Measurements from ENCODE around the gene ANKRD53.
"Not testable (repeated sequence)": the region's sequence is repeated elsewhere in the genome, so short reads cannot be mapped to it uniquely, and the experiment has no call there.

The ANKRD53 gene

GRCh38 chr2:70992945-70993853, 14.8 kb downstream of the ANKRD53 start:
- no peak for DNase-seq

- DNase-seq = no peak
Observed at GRCh38 chr2:70994009-70994698, 15.7 kb downstream of the ANKRD53 start.

DNA sequence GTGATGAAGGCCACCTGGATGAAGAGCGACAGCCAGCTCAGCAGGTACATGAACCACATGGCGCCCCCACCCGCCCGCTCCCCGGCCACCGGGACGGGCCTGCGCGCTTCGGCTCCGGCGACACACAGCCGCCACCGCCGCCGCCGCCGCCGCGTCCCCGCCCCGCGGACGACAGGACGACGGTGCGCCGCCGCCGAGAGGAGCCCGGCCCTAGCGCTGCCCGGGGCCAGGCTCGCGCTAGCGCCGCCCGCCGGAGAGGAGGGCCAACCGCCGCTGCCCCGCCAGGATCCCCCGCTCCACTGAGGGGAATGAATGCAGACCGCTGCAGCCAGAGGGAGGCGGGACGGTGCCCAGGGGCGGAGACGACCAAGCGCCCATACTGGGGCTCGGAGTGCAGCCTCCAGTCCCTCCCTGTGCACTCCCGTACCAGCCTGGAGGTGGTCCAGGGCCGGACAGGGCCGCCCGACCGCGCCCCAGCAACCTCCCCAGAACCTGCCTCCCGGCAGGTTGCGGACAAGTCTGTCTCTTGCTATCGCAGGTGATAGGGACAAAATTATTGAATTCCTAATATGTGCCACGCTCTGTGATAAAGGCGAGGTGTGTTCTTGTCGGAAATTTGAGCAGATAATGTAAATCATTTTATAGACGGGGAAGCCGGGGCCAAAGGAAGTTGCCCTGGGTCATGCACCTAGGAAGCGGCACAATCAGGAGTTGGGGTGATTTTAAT, 16.4 kb downstream of the ANKRD53 start, which contains the start of gene TEX261:
Gene TEX261 (minus strand): TSS at position 175 of the 727 bp plus-strand sequence. CDS start 116 bp downstream, at position 59.
- DNase-seq = peak; percentile 75 to 92

DNA sequence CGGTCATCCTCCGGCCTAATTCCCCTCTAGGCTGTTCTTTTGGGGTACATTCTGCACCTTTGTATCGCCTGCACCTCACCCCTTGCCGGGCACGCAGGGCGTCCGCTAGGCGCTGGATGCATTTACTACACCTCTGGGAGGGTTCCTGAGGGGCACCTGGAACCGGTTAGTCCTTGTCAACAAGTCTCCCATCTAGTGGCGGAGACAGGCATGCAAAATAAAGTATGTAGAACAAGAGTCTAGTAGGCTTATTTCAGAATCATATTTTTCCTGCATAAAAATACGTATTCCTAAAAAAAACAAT, 16.9 kb downstream of the ANKRD53 start:
- peak; percentile 47 to 74 for DNase-seq

DNA sequence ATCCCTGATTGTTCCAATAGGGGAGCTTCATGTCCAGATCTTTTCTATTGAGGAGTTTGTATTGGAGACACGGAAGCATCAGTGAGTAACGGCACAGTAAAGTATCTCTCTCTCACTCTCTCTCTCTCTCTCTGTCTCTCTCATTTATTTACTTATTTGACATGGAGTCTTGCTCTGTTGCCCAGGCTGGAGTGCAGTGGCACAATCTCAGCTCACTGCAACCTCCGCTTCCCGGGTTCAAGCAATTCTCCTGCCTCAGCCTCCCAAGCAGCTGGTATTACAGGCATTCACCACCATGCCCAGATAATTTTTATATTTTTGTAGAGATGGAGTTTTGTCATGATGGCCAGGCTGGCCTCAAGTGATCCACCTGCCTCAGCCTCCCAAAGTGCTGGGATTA, 20.5 kb downstream of the ANKRD53 start:
- not testable (repeated sequence) for DNase-seq

DNA sequence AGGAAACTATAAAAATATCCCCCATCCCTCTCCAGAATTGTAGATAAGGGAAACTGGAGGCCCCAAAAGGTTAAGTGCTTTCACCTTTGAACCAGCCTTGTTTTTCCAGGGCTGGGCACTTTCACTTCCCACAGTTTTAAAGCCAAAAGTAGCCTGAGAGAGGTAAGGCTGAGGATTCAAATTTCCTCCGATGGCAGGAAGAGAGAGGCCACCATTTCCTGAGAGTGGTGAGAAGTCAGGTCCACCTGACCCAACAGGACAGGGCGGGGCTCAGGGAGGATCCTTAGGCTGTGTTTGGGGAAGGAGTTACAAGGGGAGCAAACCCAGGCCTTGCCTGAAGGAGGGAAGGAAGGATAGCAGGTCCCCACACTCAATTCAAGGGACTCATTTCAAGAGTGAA, 20.9 kb downstream of the ANKRD53 start:
- no peak for DNase-seq

DNA sequence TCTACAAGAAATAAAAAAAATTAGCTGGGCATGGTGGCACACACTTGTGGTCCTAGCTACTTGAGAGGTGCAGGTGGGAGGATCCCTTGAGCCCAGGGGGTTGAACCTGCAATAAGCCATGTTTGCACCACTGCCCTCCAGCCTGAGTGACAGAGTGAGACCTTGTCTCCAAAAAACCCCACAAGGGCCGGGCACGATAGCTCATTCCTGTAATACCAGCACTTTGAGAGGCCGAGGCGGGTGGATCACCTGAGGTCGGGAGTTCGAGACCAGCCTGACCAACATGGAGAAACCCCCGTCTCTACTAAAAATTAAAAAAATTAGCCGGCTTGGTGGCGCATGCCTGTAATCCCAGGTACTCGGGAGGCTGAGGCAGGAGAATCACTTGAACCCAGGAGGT, 21.5 kb downstream of the ANKRD53 start:
- not testable (repeated sequence) for DNase-seq

DNA sequence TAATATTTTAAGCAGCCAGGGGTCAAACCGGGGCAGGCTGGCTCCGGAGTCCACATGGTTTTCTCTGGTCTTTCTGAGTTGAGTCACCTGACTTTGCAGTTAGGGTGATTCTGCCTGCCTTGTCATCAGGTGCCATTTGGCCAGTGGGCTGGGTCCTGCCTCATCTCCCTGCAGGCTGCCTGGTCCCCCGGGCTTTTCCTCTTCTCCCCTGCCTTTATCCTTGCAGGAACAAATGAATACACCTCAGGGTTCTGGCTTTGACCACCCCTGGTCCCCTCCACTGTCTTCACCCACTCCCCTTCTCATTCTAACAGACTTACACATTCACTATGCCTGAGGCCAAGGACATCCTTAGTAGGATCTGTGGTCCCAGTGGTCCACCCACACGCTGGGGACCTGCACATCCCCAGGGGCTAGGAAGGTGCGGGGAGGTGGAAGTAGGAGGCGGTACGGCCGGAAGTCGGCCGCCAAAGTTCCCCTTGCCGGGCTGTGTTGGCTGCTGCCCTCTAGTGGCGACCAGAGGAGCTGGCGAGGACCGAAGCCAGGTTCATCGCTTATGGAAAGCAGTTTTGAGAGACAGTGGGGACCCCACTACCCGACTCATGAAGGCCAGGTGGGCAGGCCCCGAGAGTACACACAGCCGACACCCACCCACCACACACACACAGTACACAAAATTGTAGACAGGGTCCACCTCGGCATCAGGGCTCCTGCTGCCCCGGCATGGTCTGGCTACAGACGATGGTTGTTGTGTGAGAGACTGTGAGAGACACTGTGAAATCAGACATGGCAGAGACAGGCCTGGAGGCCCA, 22.6 kb downstream of the ANKRD53 start:
- DNase-seq = peak; percentile 55 to 62

DNA sequence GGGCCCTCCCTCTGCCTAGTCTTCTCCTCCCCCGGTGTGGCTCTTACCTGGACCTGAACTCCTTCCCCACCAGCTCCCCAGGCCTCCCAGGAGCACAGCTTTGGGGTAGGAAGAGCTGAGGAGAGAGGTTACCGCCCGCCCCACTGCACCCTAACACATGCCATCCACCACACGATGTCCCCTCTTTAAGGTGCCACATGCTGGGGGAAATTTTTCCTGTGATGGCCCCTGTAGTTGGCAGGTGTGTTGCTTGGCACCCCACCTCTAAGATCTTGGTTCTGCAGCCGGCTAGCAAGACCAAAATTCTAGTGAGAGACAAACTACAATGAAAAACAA, 23.1 kb downstream of the ANKRD53 start:
- DNase-seq = no peak

- DNase-seq = no peak
Observed at GRCh38 chr2:71001981-71002570, 23.6 kb downstream of the ANKRD53 start.

- DNase-seq = no peak
Observed at GRCh38 chr2:71003396-71003795, 25.0 kb downstream of the ANKRD53 start.

DNA sequence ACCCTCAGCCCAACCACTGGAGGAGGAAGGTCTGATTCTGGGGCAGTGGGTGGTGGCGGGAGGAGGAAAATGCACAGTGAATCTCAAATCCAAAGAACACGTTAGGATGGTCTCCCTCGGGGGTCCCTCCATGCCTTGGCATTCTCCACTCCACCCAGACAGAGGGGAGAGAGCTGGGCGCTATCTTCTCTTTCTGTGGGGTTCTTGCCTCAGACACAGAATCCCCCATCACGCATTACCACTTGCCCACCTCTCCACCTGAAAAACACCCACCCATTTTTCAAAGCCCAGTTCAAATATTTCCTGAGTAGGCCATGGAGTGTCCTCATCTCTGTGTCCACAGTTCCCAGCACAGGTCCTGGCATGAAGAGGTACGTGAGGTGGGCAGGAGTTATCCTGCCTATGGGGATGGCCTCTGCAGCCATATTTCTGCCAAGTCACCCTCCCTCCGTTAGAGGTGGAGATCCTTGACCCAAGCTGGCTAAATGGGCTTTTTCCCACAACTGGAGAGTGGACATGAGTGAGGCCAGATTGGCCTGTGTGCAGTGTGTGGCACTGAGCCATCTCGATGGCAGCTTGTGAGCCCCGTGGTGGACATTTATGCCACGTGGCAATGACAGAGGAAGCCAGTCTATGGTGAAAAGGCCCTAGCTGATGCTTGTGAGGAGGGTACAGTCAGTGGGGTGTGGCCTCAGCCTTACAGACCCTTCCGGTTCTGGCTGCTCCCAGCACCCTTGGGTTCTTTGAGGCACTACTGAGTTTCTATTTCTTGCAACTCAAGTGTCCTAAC, 25.7 kb downstream of the ANKRD53 start:
- DNase-seq = no peak

GRCh38 chr2:71004857-71005256, 26.4 kb downstream of the ANKRD53 start:
- DNase-seq = no peak

DNA sequence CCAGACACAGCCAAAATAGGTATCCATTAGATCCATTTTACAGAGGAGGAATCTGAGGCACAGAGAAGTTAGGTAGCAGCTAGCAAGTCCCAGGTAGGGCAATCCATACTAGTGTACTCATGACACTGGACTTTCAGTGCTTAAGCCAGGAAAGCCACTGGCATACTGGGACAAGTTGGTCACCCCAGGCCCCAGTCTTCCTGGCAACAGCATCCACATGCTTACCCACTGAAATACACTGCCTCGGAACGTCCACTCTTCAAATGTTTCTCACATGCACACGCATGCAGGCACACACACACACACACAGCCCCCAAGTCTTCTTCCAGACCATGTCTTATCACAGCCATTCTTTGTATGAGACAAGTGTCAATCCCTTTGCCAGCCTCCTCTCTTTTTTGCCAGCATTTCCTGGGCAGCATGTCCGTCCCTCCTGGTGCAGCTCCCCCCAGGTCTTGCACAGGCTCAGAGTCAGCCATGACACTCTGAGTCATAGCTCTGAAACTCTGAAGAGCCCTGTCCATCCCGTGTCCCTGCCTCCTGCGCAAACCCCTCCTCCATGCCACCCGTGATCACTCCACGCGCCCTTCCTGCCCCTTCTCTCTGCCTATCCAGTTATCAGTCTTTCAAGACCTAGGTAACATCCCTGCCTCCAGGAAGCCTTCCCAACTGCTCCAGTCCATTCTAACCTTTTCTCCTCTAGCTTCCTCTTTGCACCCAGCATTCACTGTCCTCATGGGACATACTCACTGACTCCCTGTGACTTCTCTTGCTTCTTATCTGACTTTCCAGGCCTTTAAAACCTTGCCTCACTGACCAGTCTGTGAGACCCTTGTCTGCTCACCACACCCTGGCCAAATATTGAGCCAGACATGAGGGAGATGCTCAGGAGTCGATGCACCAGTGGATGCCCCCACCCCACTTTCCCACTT, 27.1 kb downstream of the ANKRD53 start:
- DNase-seq = no peak

DNA sequence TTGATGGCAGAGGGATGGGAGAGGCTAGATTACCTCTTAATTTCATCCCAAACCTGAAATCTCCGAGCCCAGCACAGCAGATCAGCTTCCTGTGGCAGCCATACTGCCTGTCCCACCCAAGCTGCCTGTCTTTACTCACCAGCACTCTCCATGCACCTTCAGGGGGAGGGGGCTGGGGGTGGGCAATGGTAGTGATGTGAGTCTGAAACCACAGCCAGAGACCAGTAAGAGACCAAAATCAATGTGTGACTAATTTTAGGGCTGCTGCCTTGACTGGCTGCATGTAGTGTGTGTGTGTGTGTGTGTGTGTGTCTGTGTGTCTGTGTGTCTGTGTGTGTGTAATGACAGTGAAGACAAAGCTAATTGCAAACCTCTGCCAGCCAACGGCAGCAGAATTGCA, 27.9 kb downstream of the ANKRD53 start:
- DNase-seq = no peak

DNA sequence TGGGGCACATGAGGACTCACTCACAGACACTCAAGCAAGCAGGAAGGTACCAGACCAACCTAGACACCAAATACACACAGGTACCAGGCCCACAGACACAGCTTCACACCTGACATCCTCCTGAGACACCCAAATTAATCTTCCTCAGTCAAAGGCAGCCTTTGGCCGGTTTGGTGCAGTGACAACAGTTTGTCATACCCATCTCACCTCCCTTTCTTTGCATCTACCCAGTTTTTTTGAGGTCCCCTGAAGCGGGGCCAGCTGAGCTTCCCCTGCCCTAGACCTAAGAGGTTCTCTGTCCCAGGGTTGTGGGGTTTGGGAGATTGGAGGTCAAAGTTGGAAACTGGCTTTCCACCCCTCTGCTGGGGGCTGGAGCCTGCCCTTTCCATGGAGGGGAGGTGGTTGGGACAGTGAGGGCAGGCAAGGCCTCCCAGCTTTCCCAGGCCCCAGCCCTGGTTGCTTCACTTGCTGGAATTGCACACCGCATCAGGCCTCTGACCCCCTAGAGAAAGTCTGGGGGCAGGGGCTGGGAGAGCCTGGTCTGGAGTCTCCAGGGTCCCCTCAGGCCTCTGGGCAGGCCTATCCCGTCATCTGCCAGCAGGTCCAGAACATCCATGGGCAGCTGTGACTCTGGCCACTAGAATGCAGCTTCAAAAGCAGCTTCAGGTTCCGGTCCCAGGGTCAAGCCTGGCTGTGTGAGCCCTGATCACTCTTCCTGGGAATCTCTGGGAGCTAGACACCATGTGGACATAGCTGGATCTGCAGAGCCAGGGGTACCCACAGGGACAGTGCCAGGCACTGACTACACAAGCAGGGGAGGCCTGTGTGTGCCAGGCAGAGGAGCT, 28.7 kb downstream of the ANKRD53 start:
- DNase-seq = no peak

DNA sequence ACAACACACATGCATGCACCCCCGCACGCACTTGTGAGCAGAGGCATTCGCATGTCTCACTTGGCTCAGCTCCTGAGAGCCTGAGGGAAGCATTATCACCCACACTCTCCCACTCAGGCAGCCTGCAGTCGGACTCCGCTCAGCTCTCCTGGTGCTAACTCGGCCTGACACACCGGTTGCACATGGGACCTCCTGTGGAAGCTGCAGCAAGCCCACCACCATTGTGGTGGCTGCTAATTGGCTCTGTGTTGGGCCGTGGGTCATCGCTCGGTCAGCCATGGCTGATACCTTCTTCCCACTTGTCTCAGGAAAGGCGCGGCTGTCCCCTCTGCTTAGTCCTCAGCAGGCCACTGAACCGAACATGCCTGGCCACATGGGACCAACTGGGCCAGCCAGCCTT, 29.9 kb downstream of the ANKRD53 start:
- no peak for DNase-seq

GRCh38 chr2:71011786-71012185, 33.4 kb downstream of the ANKRD53 start:
- DNase-seq = not testable (repeated sequence)

GRCh38 chr2:71018625-71019024, 40.2 kb downstream of the ANKRD53 start:
- DNase-seq = no peak
